Epithelial cell of esophagus (primary cell): ENCODE results near the gene MEMO1.
"Not testable (repeated sequence)": the region's sequence is repeated elsewhere in the genome, so short reads cannot be mapped to it uniquely, and the experiment has no call there.

Experiments used
- DNase-seq: peaks from one replicate; pipeline ENCODE4 v3.0.0; 2010; ENCODE audit warnings: low read depth
- H3K4me3 ChIP-seq: 2 replicates; pipeline ENCODE4 v1.5.1; 2011; ENCODE audit warnings: mild to moderate bottlenecking, low read length, control low read depth
- TF ChIP-seq, protein P1 (sequence below): IDR thresholded peaks from 2 replicates; pipeline ENCODE4 v1.5.1; 2011; ENCODE audit warnings: low read depth, mild to moderate bottlenecking, low read length, control low read depth, inconsistent platforms; ENCODE audit not compliant: insufficient read depth; ENCODE audit errors: missing control alignments

MEMO1 gene

DNA sequence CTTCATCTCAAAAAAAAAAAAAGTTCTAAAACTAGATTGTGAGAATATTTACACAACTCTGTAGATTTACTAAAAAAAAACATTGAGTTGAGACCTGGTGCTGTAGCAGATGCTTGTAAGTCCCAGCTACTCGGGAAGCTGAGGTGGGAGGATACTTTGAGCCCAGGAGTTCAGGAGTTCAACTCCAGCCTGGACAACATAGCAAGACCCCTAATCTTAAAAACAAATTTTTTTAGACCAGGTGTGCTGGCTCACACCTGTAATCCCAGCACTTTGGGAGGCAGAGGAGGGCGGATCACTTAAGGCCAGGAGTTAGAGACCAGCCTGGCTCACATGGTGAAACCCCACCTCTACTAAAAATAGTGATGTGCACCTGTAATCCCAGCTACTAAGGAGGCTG, 108.9 kb downstream of the MEMO1 start:
- DNase-seq: no peak
- TF ChIP-seq, protein P1, sequence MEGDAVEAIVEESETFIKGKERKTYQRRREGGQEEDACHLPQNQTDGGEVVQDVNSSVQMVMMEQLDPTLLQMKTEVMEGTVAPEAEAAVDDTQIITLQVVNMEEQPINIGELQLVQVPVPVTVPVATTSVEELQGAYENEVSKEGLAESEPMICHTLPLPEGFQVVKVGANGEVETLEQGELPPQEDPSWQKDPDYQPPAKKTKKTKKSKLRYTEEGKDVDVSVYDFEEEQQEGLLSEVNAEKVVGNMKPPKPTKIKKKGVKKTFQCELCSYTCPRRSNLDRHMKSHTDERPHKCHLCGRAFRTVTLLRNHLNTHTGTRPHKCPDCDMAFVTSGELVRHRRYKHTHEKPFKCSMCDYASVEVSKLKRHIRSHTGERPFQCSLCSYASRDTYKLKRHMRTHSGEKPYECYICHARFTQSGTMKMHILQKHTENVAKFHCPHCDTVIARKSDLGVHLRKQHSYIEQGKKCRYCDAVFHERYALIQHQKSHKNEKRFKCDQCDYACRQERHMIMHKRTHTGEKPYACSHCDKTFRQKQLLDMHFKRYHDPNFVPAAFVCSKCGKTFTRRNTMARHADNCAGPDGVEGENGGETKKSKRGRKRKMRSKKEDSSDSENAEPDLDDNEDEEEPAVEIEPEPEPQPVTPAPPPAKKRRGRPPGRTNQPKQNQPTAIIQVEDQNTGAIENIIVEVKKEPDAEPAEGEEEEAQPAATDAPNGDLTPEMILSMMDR: no peak
- H3K4me3 ChIP-seq: no peak overlapping the region

DNA sequence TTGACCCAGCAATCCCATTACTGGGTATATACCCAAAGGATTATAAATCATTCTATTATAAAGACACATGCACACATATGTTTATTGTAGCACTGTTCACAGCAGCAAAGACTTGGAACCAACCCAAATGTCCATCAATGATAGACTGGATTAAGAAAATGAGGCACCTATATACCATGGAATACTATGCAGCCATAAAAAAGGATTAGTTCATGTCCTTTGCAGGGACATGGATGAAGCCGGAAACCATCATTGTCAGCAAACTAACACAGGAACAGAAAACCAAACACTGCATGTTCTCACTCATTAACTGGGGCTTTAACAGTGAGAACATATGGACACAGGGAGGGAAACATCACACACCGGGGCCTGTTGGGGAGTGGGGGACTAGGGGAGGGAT, 110.7 kb downstream of the MEMO1 start:
- not testable (repeated sequence) for DNase-seq, H3K4me3 ChIP-seq

DNA sequence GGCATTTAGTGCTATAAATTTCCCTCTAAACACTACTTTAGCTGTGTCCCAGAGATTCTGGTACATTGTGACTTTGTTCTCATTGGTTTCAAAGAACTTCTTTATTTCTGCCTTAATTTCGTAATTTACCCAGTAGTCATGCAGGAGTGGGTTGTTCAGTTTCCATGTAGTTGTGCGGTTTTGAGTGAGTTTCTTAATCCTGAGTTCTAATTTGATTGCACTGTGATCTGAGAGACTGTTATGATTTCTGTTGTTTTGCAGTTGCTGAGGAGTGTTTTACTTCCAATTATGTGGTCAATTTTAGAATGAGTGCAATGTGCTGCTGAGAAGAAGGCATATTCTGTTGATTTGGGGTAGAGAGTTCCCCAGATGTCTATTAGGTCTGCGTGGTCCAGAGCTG, 112.5 kb downstream of the MEMO1 start:
- not testable (repeated sequence) for H3K4me3 ChIP-seq, DNase-seq

DNA sequence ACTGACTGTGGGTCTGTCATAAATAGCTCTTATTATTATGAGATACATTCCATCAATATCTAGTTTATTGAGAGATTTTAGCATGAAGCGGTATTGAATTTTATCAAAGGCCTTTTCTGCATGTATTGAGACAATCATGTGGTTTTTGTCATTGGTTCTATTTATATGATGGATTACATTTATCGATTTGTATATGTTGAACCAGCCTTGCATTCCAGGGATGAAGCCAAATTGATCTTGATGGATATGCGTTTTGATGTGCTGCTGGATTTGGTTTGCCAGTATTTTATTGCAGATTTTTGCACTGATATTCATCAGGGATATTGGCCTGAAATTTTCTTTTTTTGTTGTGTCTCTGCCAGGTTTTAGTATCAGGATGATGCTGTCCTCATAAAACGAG, 113.5 kb downstream of the MEMO1 start:
- not testable (repeated sequence) for DNase-seq, H3K4me3 ChIP-seq

DNA sequence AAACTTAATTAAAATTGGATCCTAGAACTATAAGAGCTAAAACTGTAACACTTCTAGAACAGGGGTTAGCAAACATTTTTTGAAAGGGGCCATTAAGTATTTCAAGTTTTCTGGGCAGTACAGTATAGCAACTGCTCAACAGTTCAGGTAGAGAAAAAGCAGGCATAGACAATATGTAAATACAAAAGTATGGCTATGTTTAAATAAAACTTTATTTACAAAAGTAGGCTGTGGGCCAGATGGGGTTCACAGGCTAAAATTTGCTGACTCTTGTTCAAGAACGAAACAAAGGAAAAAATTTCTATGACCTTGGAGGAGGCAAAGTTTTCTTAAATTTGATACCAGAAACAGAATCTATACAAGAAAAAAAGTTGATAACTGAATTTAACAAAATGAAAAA, 114.5 kb downstream of the MEMO1 start:
- no peak for DNase-seq
- TF ChIP-seq, protein P1: no peak
- no peak overlapping the region for H3K4me3 ChIP-seq

DNA sequence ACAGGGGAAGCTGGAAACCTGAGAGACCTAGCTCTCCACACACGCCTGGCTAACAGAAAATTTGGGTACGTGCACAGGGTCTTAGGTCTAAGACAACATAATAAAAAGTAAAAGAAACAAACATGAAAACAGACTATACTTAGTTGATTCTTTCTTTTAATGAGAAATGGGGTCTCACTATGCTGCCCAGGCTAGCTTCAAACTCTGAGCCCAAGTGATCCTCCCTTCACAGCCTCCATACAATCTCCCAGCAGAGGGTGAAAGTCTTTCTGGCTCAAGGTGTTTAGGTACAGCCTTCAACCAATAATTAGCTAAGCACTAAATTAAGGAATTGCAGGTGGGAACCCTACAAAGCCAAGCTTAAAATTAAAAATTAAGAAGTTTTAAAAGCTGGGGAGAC, 116.2 kb downstream of the MEMO1 start:
- no peak for DNase-seq
- TF ChIP-seq, protein P1: no peak
- no peak overlapping the region for H3K4me3 ChIP-seq

DNA sequence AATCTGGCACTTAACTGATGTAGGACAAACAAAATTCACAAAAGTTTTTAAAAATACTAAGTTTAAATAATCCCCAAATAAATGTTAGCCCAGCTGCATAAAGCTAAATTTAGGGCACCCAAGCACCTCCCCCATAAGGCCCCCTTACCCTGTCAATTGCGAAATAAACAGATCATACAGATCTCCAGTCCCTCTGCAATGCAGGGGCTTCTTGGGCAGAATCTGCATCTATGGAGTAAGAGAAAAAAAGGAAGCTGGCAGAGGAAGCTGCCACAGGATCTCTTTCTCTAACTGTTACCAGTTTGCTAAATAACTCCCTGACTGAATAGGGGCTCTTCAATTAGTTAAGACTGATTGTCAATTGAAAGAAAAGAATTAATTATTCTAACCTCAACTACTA, 117.7 kb downstream of the MEMO1 start:
- TF ChIP-seq, protein P1: no peak
- H3K4me3 ChIP-seq: no peak overlapping the region
- no peak for DNase-seq

DNA sequence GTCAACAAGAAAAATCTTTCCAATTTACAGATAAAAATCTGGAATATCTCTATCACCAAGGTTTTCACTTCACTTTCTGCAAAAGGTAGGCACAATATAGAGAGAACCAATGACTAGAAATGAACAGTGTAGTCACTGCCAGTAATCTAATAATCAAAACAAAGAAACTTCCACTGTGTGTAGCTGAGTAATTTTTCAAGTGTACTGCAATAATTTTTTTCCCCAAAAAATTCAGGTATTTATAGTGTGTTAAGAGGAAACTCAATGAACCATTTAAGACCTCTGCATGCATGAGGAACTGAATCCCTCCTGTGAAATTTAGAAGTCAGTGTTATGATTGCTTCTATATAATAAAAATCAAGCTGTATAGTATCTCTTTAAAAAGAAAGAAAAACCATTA, 121.8 kb downstream of the MEMO1 start:
- TF ChIP-seq, protein P1: no peak
- no peak for DNase-seq
- no peak overlapping the region for H3K4me3 ChIP-seq

DNA sequence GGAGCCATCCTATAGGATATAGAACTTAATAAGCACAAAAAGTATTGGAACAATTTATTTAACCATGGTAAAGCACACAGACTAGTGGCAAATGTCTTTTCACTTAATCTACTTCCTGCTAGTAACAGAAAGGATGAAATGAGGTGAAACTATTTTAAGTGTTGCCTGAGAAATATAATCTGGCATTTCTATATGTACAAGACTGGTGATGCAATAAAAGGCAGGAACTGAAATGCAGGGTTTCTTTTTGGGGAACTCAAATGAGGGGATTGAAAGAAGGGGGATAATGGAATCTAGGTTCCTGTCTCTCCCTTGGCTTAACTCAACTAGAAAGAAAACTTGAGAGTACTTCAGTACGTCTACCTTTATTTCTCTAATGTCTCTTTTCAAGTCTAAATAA, 122.3 kb downstream of the MEMO1 start:
- TF ChIP-seq, protein P1: no peak
- no peak for DNase-seq
- H3K4me3 ChIP-seq: no peak overlapping the region
